Epithelial cell of proximal tubule (primary cell): ENCODE results near the gene PTPRD. TPM values are rescaled to one million over a fixed set of nuclear protein-coding genes. Genes with fewer than 3 reads are reported as not detected.

Experiments used
- DNase-seq: peaks from one replicate; pipeline ENCODE4 v3.0.0-alpha.2; 2011; ENCODE audit warnings: low read depth
- H3K4me3 ChIP-seq: 2 replicates; pipeline ENCODE4 v1.5.1; 2011; ENCODE audit warnings: low read depth, mild to moderate bottlenecking, low read length
- CTCF ChIP-seq: conservative IDR thresholded peaks from 2 replicates; pipeline ENCODE4 v1.5.1; 2012; ENCODE audit warnings: low read depth, mild to moderate bottlenecking, low read length
- total RNA-seq: library from RNA; depleted of rRNA; stranded (reverse); fragments of >200 nt; gene quantifications from 2 replicates; pipeline ENCODE4 v1.2.3, GENCODE V29; 2015

Gene PTPRD
- total RNA-seq, 1 donor from 2014 or later: 3.2 TPM

- no peak for TF ChIP-seq CTCF
- no peak for DNase-seq
- no peak overlapping the region for H3K4me3 ChIP-seq
Observed at GRCh38 chr9:10265153-10265631, 347.6 kb downstream of the PTPRD start.

DNA sequence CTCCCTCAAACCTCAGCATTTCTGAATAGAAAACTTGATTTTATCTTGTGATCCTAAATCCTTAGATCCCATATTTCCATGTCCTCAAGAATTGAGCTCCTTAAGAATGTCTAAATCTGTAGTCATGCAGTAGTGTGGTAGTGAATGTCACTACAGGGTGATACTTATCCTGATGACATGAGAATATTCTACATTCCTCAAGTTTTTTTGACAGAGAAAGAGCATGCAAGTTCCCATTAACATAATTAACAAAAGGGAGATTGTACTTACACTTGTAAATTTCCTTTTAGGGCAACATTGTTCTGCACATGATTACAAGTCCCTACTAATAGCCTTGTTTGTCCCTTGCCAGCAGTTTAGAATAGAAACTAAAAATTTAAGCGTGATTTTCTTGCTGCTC lies 352.3 kb downstream of the PTPRD start:
- DNase-seq: no peak
- H3K4me3 ChIP-seq: no peak overlapping the region
- no peak for TF ChIP-seq CTCF

- H3K4me3 ChIP-seq: no peak overlapping the region
- no peak for DNase-seq
Observed at GRCh38 chr9:10259668-10260067, 353.1 kb downstream of the PTPRD start.

GRCh38 chr9:10255758-10256157 lies 357.0 kb downstream of the PTPRD start:
- H3K4me3 ChIP-seq: no peak overlapping the region
- TF ChIP-seq CTCF: no peak
- no peak for DNase-seq

More at GRCh38 chr9:10259668-10260067, 353.1 kb downstream of the PTPRD start:
- TF ChIP-seq CTCF: no peak

DNA sequence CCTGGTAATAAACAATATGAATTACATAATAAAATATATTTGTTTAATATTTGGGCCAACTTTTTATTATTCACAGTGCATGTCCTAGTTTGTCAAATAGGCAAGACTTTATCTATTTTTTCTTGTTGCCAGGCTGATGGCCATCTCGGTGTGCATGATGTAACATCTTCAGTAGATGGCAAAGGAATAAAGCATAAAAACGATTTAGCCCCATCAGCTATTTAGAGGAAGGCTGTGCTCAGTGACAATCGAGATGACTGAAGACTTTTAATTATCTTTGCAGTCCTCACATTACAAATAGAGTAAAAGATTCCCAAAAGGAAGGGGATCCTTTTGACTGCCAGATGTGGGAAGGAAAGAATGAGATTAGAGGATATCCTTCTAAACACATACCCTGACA lies 358.5 kb downstream of the PTPRD start:
- DNase-seq: no peak
- H3K4me3 ChIP-seq: no peak overlapping the region
- no peak for TF ChIP-seq CTCF

GRCh38 chr9:10253341-10253740 lies 359.5 kb downstream of the PTPRD start:
- DNase-seq: no peak
- no peak for TF ChIP-seq CTCF

GRCh38 chr9:10252174-10252573 lies 360.6 kb downstream of the PTPRD start:
- DNase-seq: no peak
- no peak overlapping the region for H3K4me3 ChIP-seq
- TF ChIP-seq CTCF: no peak

More at GRCh38 chr9:10253341-10253740, 359.5 kb downstream of the PTPRD start:
- H3K4me3 ChIP-seq: no peak overlapping the region
